ENCODE results near the gene HERC6.

- TF ChIP-seq POLR2A (IDR thresholded peaks at IDR 0.05) (no peak), CTCF (IDR thresholded peaks at IDR 0.05) (no peak)
Measured at GRCh38 chr4:88409789-88410188, 31.1 kb downstream of the HERC6 start.

Measured in Peyer's patch (tissue), 4 donors.